Pons (tissue), 1 donor: ENCODE measurements around the gene CSNK2A2.

Experiments used
- DNase-seq: peaks from one replicate; pipeline ENCODE4 v3.0.0-alpha.2; 2016; ENCODE audit warnings: low spot score

CSNK2A2 gene

GRCh38 chr16:58110571-58111301 lies 87.2 kb downstream of the CSNK2A2 start:
- DNase-seq: no peak

DNA sequence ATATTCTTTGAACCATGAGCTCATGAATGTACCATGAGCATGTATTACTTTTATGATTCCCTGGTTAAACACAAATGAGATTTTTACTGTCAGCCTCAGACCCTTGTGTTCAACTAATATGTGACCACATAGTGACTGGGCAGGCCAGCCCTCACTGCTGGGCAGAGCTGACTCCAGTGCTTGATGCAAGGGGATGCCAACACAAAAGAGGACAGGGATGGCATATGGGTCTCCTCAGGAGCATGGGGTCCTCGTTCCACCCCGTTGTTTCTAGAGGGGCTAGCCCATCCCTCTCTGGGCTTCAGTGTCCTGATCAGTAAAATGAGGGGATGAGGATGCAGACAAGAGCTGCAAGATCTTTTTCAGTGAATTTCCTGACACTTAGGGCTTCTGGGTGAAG lies 88.0 kb downstream of the CSNK2A2 start:
- DNase-seq: no peak

DNA sequence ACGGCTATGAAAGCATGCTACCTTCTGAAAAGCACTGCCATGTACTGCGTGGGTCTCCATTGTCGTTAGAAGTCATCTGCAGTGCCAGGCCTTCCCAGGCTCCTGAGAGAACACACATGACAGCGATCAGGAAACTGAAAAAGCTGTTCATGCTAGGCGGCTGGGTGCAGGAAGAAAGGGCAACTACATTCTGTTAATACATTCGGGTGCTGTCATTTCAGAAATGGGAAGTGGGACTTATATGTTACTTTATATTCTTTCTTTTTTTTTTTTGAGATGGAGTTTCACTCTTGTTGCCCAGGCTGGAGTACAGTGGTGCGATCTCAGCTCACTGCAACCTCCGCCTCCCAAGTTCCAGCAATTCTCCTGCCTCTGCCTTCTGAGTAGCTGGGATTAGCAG lies 88.6 kb downstream of the CSNK2A2 start:
- no peak for DNase-seq
